ENCODE data around the gene PDE6C. TPM values are rescaled to one million over a fixed set of nuclear protein-coding genes. Genes with fewer than 3 reads are reported as not detected.

PDE6C gene
- total RNA-seq, 6 donors from 2014 or later, result not detected

- 92 to 95% methylated on average over 3 of the region's 3 CpGs for WGBS, 2 donors
- ATAC-seq (ENCODE audit: low FRiP score in 2 of 2), result no peak
- no peaks in the 10 kb centered on the region for H3K27me3 ChIP-seq
Observed at GRCh38 chr10:93667795-93668194, 55.5 kb downstream of the PDE6C start.

DNA sequence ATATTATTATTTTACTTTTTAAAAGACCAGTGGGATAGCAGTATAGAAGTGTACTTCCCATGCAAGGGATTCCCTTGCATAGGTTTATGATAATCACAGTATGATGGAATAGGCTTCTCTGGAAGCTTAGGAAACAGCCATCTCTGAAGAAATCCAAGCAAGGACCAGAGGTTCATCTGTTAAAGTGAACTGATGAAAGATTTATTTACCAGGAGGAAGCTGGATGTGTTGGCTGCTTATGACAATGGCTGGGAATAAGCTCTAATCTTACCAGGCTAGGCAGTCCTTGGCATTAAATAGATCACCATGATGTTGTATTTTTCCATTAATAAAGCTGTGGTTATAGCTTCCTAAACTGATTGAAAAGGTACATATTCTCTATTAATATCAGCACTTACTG, 58.0 kb downstream of the PDE6C start:
- DNase-seq, result no peak
- no peak for ATAC-seq (ENCODE audit: low FRiP score in 2 of 2)
- peaks cover 9 to 77% (median 29%) of the 10 kb centered on the region in 4 donors for H3K36me3 ChIP-seq

More at GRCh38 chr10:93667795-93668194, 55.5 kb downstream of the PDE6C start:
- no peak for DNase-seq
- peaks cover 9 to 62% (median 25%) of the 10 kb centered on the region in 4 donors for H3K36me3 ChIP-seq
- no peaks in the 10 kb centered on the region for H3K9me3 ChIP-seq
- no peak overlapping the region for H3K4me3 ChIP-seq
- TF ChIP-seq EP300 (IDR thresholded peaks at IDR 0.05) (no peak), POLR2AphosphoS5 (IDR thresholded peaks at IDR 0.05) (no peak), POLR2A (IDR thresholded peaks at IDR 0.05) (no peak)
- TF ChIP-seq, protein P1, sequence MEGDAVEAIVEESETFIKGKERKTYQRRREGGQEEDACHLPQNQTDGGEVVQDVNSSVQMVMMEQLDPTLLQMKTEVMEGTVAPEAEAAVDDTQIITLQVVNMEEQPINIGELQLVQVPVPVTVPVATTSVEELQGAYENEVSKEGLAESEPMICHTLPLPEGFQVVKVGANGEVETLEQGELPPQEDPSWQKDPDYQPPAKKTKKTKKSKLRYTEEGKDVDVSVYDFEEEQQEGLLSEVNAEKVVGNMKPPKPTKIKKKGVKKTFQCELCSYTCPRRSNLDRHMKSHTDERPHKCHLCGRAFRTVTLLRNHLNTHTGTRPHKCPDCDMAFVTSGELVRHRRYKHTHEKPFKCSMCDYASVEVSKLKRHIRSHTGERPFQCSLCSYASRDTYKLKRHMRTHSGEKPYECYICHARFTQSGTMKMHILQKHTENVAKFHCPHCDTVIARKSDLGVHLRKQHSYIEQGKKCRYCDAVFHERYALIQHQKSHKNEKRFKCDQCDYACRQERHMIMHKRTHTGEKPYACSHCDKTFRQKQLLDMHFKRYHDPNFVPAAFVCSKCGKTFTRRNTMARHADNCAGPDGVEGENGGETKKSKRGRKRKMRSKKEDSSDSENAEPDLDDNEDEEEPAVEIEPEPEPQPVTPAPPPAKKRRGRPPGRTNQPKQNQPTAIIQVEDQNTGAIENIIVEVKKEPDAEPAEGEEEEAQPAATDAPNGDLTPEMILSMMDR (IDR thresholded peaks at IDR 0.05), result no peak
- no peak overlapping the region for H3K27ac ChIP-seq
- H3K4me1 ChIP-seq, result no peaks in the 10 kb centered on the region

GRCh38 chr10:93671042-93671441, 58.7 kb downstream of the PDE6C start:
- peaks cover 9 to 78% (median 31%) of the 10 kb centered on the region in 4 donors for H3K36me3 ChIP-seq
- TF ChIP-seq, protein P1 (IDR thresholded peaks at IDR 0.05), result no peak
- TF ChIP-seq POLR2AphosphoS5 (IDR thresholded peaks at IDR 0.05), result no peak
- no peak for TF ChIP-seq POLR2A (IDR thresholded peaks at IDR 0.05)
- no peaks in the 10 kb centered on the region for H3K9me3 ChIP-seq
- ATAC-seq (ENCODE audit: low FRiP score in 2 of 2) (no peak), DNase-seq (no peak)
- no peak overlapping the region for H3K4me3 ChIP-seq
- no peak overlapping the region for H3K27ac ChIP-seq
- 87 to 95% methylated on average over 2 of the region's 2 CpGs for WGBS, 2 donors
- H3K27me3 ChIP-seq, result no peaks in the 10 kb centered on the region
- no peaks in the 10 kb centered on the region for H3K4me1 ChIP-seq

More for the DNA sequence above, 58.0 kb downstream of the PDE6C start:
- no peak for TF ChIP-seq POLR2A (IDR thresholded peaks at IDR 0.05)
- TF ChIP-seq POLR2AphosphoS5 (IDR thresholded peaks at IDR 0.05), result no peak
- TF ChIP-seq EP300 (IDR thresholded peaks at IDR 0.05), result no peak
- TF ChIP-seq, protein P1 (IDR thresholded peaks at IDR 0.05), result no peak
- no peak overlapping the region for H3K27ac ChIP-seq
- H3K4me1 ChIP-seq, result no peaks in the 10 kb centered on the region
- H3K4me3 ChIP-seq, result no peak overlapping the region
- H3K9me3 ChIP-seq, result no peaks in the 10 kb centered on the region
- no peaks in the 10 kb centered on the region for H3K27me3 ChIP-seq

- no peak overlapping the region for H3K4me3 ChIP-seq
- no peaks in the 10 kb centered on the region for H3K27me3 ChIP-seq
- ATAC-seq (ENCODE audit: low FRiP score in 2 of 2) (no peak), DNase-seq (no peak)
- 98 to 99% methylated on average over 2 of the region's 2 CpGs for WGBS, 2 donors
- H3K27ac ChIP-seq, result no peak overlapping the region
- TF ChIP-seq POLR2AphosphoS5 (IDR thresholded peaks at IDR 0.05) (no peak), POLR2A (IDR thresholded peaks at IDR 0.05) (no peak), EP300 (IDR thresholded peaks at IDR 0.05) (no peak)
- TF ChIP-seq, protein P1 (IDR thresholded peaks at IDR 0.05), result no peak
- H3K4me1 ChIP-seq, result no peaks in the 10 kb centered on the region
- no peaks in the 10 kb centered on the region for H3K9me3 ChIP-seq
- peaks cover 9 to 76% (median 29%) of the 10 kb centered on the region in 4 donors for H3K36me3 ChIP-seq
Observed at GRCh38 chr10:93672022-93672678, 59.8 kb downstream of the PDE6C start.

DNA sequence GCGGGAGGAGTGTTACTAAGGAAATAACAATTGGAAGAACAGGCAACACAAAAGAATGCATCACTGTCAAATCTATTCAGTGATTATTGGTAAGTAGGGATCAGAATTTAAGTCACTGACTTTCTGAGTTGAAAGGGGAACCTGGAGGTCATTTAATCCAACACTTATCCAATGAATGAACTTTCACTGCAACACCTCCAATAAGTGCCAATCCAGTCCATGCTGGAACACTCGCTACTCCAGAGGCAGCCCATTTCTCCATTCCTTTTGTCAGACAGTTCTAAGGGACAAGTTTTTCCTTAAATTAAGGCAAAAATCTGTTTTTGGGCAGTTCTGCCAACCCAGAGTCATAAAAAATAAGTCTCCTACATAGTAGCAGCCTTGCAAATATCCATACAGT, 60.6 kb downstream of the PDE6C start:
- ATAC-seq (ENCODE audit: low FRiP score in 2 of 2), result no peak
- peaks cover 6 to 79% (median 32%) of the 10 kb centered on the region in 4 donors for H3K36me3 ChIP-seq

More for the DNA sequence above, 60.6 kb downstream of the PDE6C start:
- no peak for TF ChIP-seq POLR2A (IDR thresholded peaks at IDR 0.05)
- TF ChIP-seq, protein P1 (IDR thresholded peaks at IDR 0.05), result no peak
- no peak for TF ChIP-seq EP300 (IDR thresholded peaks at IDR 0.05)
- no peak for TF ChIP-seq POLR2AphosphoS5 (IDR thresholded peaks at IDR 0.05)
- 81 to 84% methylated on average over 2 of the region's 2 CpGs for WGBS, 2 donors
- Histone ChIP-seq H3K4me1 (no peaks in the 10 kb centered on the region), H3K27ac (no peak overlapping the region), H3K4me3 (no peak overlapping the region), H3K27me3 (no peaks in the 10 kb centered on the region), H3K9me3 (no peaks in the 10 kb centered on the region)
- no peak for DNase-seq
